Neural progenitor cell (in vitro differentiated cells): ENCODE results near the gene GLYATL3.

Source experiments
- EZH2 ChIP-seq: fragments of 200-600 bp; sonication (generic); IDR thresholded peaks from 2 replicates; pipeline ENCODE4 v1.6.1; 2017; ENCODE audit warnings: antibody characterized with exemption, mild to moderate bottlenecking, moderate library complexity
- EZH2phosphoT487 ChIP-seq: fragments of 200-600 bp; sonication (generic); IDR thresholded peaks from 2 replicates; pipeline ENCODE4 v1.6.1; 2017; ENCODE audit warnings: antibody characterized with exemption
- TF ChIP-seq, protein P1 (sequence below): fragments of 200-600 bp; sonication (generic); IDR thresholded peaks from 2 replicates; pipeline ENCODE4 v1.5.1; 2017; ENCODE audit warnings: antibody characterized with exemption, mild to moderate bottlenecking

DNA sequence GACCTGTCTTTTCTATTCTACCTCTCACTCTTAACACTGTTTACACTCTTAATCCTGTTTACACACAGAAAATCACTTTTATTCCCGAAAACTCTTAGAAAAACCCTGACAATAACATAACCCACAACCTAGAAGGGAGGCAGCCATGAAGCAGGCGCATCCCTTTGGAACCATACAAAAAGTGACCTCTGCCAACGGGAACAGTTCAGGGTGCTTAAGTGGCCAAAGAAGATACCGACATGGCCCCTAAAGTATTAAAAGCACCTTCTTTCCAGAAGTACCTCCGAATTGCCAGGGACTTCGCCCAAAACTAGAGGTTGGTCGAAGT, 37.2 kb upstream of the GLYATL3 start:
- TF ChIP-seq, protein P1, sequence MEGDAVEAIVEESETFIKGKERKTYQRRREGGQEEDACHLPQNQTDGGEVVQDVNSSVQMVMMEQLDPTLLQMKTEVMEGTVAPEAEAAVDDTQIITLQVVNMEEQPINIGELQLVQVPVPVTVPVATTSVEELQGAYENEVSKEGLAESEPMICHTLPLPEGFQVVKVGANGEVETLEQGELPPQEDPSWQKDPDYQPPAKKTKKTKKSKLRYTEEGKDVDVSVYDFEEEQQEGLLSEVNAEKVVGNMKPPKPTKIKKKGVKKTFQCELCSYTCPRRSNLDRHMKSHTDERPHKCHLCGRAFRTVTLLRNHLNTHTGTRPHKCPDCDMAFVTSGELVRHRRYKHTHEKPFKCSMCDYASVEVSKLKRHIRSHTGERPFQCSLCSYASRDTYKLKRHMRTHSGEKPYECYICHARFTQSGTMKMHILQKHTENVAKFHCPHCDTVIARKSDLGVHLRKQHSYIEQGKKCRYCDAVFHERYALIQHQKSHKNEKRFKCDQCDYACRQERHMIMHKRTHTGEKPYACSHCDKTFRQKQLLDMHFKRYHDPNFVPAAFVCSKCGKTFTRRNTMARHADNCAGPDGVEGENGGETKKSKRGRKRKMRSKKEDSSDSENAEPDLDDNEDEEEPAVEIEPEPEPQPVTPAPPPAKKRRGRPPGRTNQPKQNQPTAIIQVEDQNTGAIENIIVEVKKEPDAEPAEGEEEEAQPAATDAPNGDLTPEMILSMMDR, result no peak
- no peak for TF ChIP-seq EZH2phosphoT487
- no peak for TF ChIP-seq EZH2
